Activated CD8-positive, alpha-beta T cell treated with anti-CD3 and anti-CD28 coated beads for 36 hours (primary cell): ENCODE measurements around the gene FCHSD2. TPM values are rescaled to one million over a fixed set of nuclear protein-coding genes. Genes with fewer than 3 reads are reported as not detected.
A peak's percentile ranks its signal among the peaks of the same experiment; 100 is the strongest.

Source experiments
- ATAC-seq: fragments of 200-7000 bp; cut with Tn5 transposase; one replicate; pipeline ENCODE4 v1.10.0; 2021; ENCODE audit warnings: mild to moderate bottlenecking, moderate library complexity
- CTCF ChIA-PET: fragments of 350-600 bp; sonication (Branson Sonifier 250); formaldehyde crosslinking; loops from one replicate; lab custom pipeline; 2021; ENCODE audit warnings: antibody characterized with exemption; lab: Charles Lee
- POLR2A ChIA-PET: fragments of 350-600 bp; sonication (Branson Sonifier 250); formaldehyde crosslinking; loops from one replicate; lab custom pipeline; 2021; ENCODE audit warnings: antibody characterized with exemption; lab: Charles Lee
- DNase-seq: peaks from one replicate; pipeline ENCODE4 v3.0.0-alpha.2; 2020
- H3K27ac Mint-ChIP-seq: one replicate; pipeline ENCODE4 v1.8.0; 2021; ENCODE audit warnings: mild to moderate bottlenecking, mixed read lengths
- H3K27me3 Mint-ChIP-seq: one replicate; pipeline ENCODE4 v1.8.0; 2021; ENCODE audit warnings: mixed read lengths
- H3K36me3 Mint-ChIP-seq: one replicate; pipeline ENCODE4 v1.8.0; 2021; ENCODE audit warnings: low read depth, mixed read lengths
- H3K4me1 Mint-ChIP-seq: one replicate; pipeline ENCODE4 v1.8.0; 2021; ENCODE audit warnings: low read depth, mixed read lengths
- H3K4me3 Mint-ChIP-seq: one replicate; pipeline ENCODE4 v1.8.0; 2021; ENCODE audit warnings: mild to moderate bottlenecking, moderate library complexity, mixed read lengths
- H3K9me3 Mint-ChIP-seq: one replicate; pipeline ENCODE4 v1.8.0; 2021; ENCODE audit warnings: mixed read lengths
- CTCF ChIP-seq: fragments of 200-600 bp; IDR thresholded peaks from one replicate; pipeline ENCODE4 v1.8.0; 2022; ENCODE audit warnings: antibody characterized with exemption, mild to moderate bottlenecking
- intact Hi-C: fragments of 100-400 bp; cut with micrococcal nuclease; formaldehyde crosslinking; loops from one replicate; pipeline ENCODE4 v1.10.0; 2022
- total RNA-seq, 2 experiments: library from RNA; stranded (reverse); gene quantifications; one replicate each; pipeline ENCODE4 v1.2.3, GENCODE V29; 2021

Gene FCHSD2
- total RNA-seq, 2 experiments from 2014 or later: 23.6 to 24.8 TPM

GRCh38 chr11:73091521-73092305 is 50.4 kb downstream of the FCHSD2 start:
- no peak for TF ChIP-seq CTCF
- POLR2A ChIA-PET: no interaction called here
- Mint-ChIP-seq H3K4me3 (no peak overlapping the region), H3K4me1 (peaks cover 28% of the 10 kb centered on the region), H3K27me3 (no peaks in the 10 kb centered on the region), H3K9me3 (no peaks in the 10 kb centered on the region), H3K36me3 (peaks cover 11% of the 10 kb centered on the region), H3K27ac (no peak overlapping the region)
- intact Hi-C loops: no loop called here
- DNase-seq (no peak), ATAC-seq (no peak)
- CTCF ChIA-PET: interaction anchor here (1.6 to 2.0 kb wide), 2 partner anchors 14 to 203 kb away, joined by 4 to 6 read pairs; no protein-coding TSS in a partner anchor

- H3K27me3 Mint-ChIP-seq: no peaks in the 10 kb centered on the region
- no peak for TF ChIP-seq CTCF
- peaks cover 5% of the 10 kb centered on the region for H3K36me3 Mint-ChIP-seq
- ChIA-PET POLR2A (interaction anchor here (1.4 kb wide), 1 partner anchor 10 kb away, joined by 3 read pairs; no protein-coding TSS in a partner anchor), CTCF (interaction anchor here (0.9 kb wide), 1 partner anchor 163 kb away, joined by 3 read pairs; no protein-coding TSS in a partner anchor)
- H3K9me3 Mint-ChIP-seq: no peaks in the 10 kb centered on the region
- peak overlapping the region; percentile 10 for H3K27ac Mint-ChIP-seq
- H3K4me1 Mint-ChIP-seq: peaks cover 24% of the 10 kb centered on the region
- intact Hi-C loops: no loop called here
- ATAC-seq: no peak
- no peak for DNase-seq
- no peak overlapping the region for H3K4me3 Mint-ChIP-seq
These were observed 54.4 kb downstream of the FCHSD2 start for GRCh38 chr11:73087730-73088129.

GRCh38 chr11:73085189-73085875 is 56.8 kb downstream of the FCHSD2 start:
- TF ChIP-seq CTCF: no peak

GRCh38 chr11:73078631-73079030 is 63.5 kb downstream of the FCHSD2 start:
- POLR2A ChIA-PET: interaction anchor here (1.4 kb wide), 1 partner anchor 8 kb away, joined by 3 read pairs; no protein-coding TSS in a partner anchor
- no peak for ATAC-seq

More at GRCh38 chr11:73085189-73085875, 56.8 kb downstream of the FCHSD2 start:
- CTCF ChIA-PET: no interaction called here
- Mint-ChIP-seq H3K36me3 (peaks cover 2% of the 10 kb centered on the region), H3K27me3 (no peaks in the 10 kb centered on the region), H3K4me3 (no peak overlapping the region), H3K4me1 (peaks cover 21% of the 10 kb centered on the region), H3K27ac (peak overlapping the region; percentile 3), H3K9me3 (no peaks in the 10 kb centered on the region)
- ATAC-seq (no peak), DNase-seq (no peak)
- POLR2A ChIA-PET: interaction anchor here (1.0 kb wide), 1 partner anchor 13 kb away, joined by 3 read pairs; no protein-coding TSS in a partner anchor
- intact Hi-C loops: no loop called here

More at GRCh38 chr11:73078631-73079030, 63.5 kb downstream of the FCHSD2 start:
- DNase-seq: no peak
- CTCF ChIA-PET: interaction anchor here (1.5 kb wide), 1 partner anchor 13 kb away, joined by 6 read pairs; no protein-coding TSS in a partner anchor
- peaks cover 17% of the 10 kb centered on the region for H3K4me1 Mint-ChIP-seq
- H3K27me3 Mint-ChIP-seq: no peaks in the 10 kb centered on the region
- H3K27ac Mint-ChIP-seq: no peak overlapping the region
- peaks cover 19% of the 10 kb centered on the region for H3K36me3 Mint-ChIP-seq
- no peak for TF ChIP-seq CTCF
- no peak overlapping the region for H3K4me3 Mint-ChIP-seq
- H3K9me3 Mint-ChIP-seq: peaks cover 7% of the 10 kb centered on the region
- intact Hi-C loops: no loop called here
